ENCODE measurements around the gene OR8K5.

OR8K5 gene

GRCh38 chr11:56160217-56160616, at the start of gene OR8K5:
Gene OR8K5, minus strand, starts transcription at chr11:56160317. Its CDS starts 0 bp downstream, at chr11:56160317.
- TF ChIP-seq GATA2 (IDR thresholded peaks at IDR 0.05; ENCODE audit: low read depth, low read length): no peak
- no peak for TF ChIP-seq GATA3 (IDR thresholded peaks at IDR 0.05; ENCODE audit: low read depth, low read length)

- TF ChIP-seq GATA2 (IDR thresholded peaks at IDR 0.05; ENCODE audit: low read depth, low read length) (no peak), GATA3 (IDR thresholded peaks at IDR 0.05; ENCODE audit: low read depth, low read length) (no peak)
These were observed 47.7 kb upstream of the OR8K5 start for GRCh38 chr11:56207790-56208189.

GRCh38 chr11:56197367-56197766, 37.2 kb upstream of the OR8K5 start:
- TF ChIP-seq GATA3 (IDR thresholded peaks at IDR 0.05; ENCODE audit: low read depth, low read length): no peak
- TF ChIP-seq GATA2 (IDR thresholded peaks at IDR 0.05; ENCODE audit: low read depth, low read length): no peak

- no peak for TF ChIP-seq GATA3 (IDR thresholded peaks at IDR 0.05; ENCODE audit: low read depth, low read length)
- TF ChIP-seq GATA2 (IDR thresholded peaks at IDR 0.05; ENCODE audit: low read depth, low read length): no peak
These were observed 36.6 kb upstream of the OR8K5 start for GRCh38 chr11:56196705-56197104.

GRCh38 chr11:56188602-56189001, 28.5 kb upstream of the OR8K5 start:
- TF ChIP-seq GATA3 (IDR thresholded peaks at IDR 0.05; ENCODE audit: low read depth, low read length): no peak
- TF ChIP-seq GATA2 (IDR thresholded peaks at IDR 0.05; ENCODE audit: low read depth, low read length): no peak

- TF ChIP-seq GATA3 (IDR thresholded peaks at IDR 0.05; ENCODE audit: low read depth, low read length): no peak
These were observed 23.3 kb upstream of the OR8K5 start for GRCh38 chr11:56183459-56183858.

- no peak for TF ChIP-seq GATA2 (IDR thresholded peaks at IDR 0.05; ENCODE audit: low read depth, low read length)
- no peak for TF ChIP-seq GATA3 (IDR thresholded peaks at IDR 0.05; ENCODE audit: low read depth, low read length)
These were observed 16.2 kb upstream of the OR8K5 start, which contains the start of gene OR5J2 for GRCh38 chr11:56176318-56176717. Gene OR5J2, plus strand, starts transcription at chr11:56176618. Its CDS starts 0 bp downstream, at chr11:56176618.

- TF ChIP-seq GATA2 (IDR thresholded peaks at IDR 0.05; ENCODE audit: low read depth, low read length) (no peak), GATA3 (IDR thresholded peaks at IDR 0.05; ENCODE audit: low read depth, low read length) (no peak)
These were observed 12.2 kb upstream of the OR8K5 start for GRCh38 chr11:56172256-56172830.

- TF ChIP-seq GATA3 (IDR thresholded peaks at IDR 0.05; ENCODE audit: low read depth, low read length) (no peak), GATA2 (IDR thresholded peaks at IDR 0.05; ENCODE audit: low read depth, low read length) (no peak)
These were observed 3.7 kb upstream of the OR8K5 start for GRCh38 chr11:56163804-56164203.

- TF ChIP-seq GATA2 (IDR thresholded peaks at IDR 0.05; ENCODE audit: low read depth, low read length) (no peak), GATA3 (IDR thresholded peaks at IDR 0.05; ENCODE audit: low read depth, low read length) (no peak)
These were observed 7.8 kb downstream of the OR8K5 start for GRCh38 chr11:56152333-56152732.

GRCh38 chr11:56151376-56151775, 8.7 kb downstream of the OR8K5 start:
- TF ChIP-seq GATA2 (IDR thresholded peaks at IDR 0.05; ENCODE audit: low read depth, low read length) (no peak), GATA3 (IDR thresholded peaks at IDR 0.05; ENCODE audit: low read depth, low read length) (no peak)

GRCh38 chr11:56140151-56140661, 19.9 kb downstream of the OR8K5 start, which contains the start of gene OR8J3:
Gene OR8J3, minus strand, starts transcription at chr11:56140201. Its CDS starts 2,483 bp downstream, at chr11:56137718.
- TF ChIP-seq GATA3 (IDR thresholded peaks at IDR 0.05; ENCODE audit: low read depth, low read length): no peak
- TF ChIP-seq GATA2 (IDR thresholded peaks at IDR 0.05; ENCODE audit: low read depth, low read length): no peak

- TF ChIP-seq GATA2 (IDR thresholded peaks at IDR 0.05; ENCODE audit: low read depth, low read length): no peak
These were observed 38.0 kb downstream of the OR8K5 start, which contains the start of gene OR8H3 for GRCh38 chr11:56122073-56122472. Gene OR8H3, plus strand, starts transcription at chr11:56122373. Its CDS starts 0 bp downstream, at chr11:56122373.

Measured in SH-SY5Y (cell line).